Neutrophil (primary cell): ENCODE measurements around the gene PCGF3.

Source experiments
- H3K27ac ChIP-seq: fragments of 200-600 bp; sonication (generic); 2 replicates; pipeline ENCODE4 v1.5.1; 2016; ENCODE audit warnings: mild to moderate bottlenecking, moderate library complexity
- H3K27me3 ChIP-seq: fragments of 200-600 bp; sonication (generic); 2 replicates; pipeline ENCODE4 v1.6.0; 2016; ENCODE audit warnings: mild to moderate bottlenecking
- H3K36me3 ChIP-seq: fragments of 200-600 bp; sonication (generic); 2 replicates; pipeline ENCODE4 v1.5.1; 2017
- H3K4me1 ChIP-seq, 2 experiments: fragments of 200-600 bp in 1 of 2; sonication (generic) in 1 of 2; 1 replicate in 1 of 2; 2 replicates in 1 of 2; pipeline versions ENCODE4 v1.5.1 to v1.6.1; 2013 to 2016; ENCODE audit warnings: low read depth in 1 of 2, low read length in 1 of 2, mild to moderate bottlenecking in 1 of 2, moderate library complexity in 1 of 2; ENCODE audit not compliant: control insufficient read depth in 1 of 2, insufficient read depth in 1 of 2
- H3K4me3 ChIP-seq, 2 experiments: fragments of 200-600 bp in 1 of 2; sonication (generic) in 1 of 2; 1 replicate in 1 of 2; 2 replicates in 1 of 2; pipeline ENCODE4 v1.5.1; 2013 to 2016; ENCODE audit warnings: low read depth in 1 of 2, low read length in 1 of 2, mild to moderate bottlenecking in 1 of 2, moderate library complexity in 1 of 2
- H3K9me3 ChIP-seq: fragments of 200-600 bp; sonication (generic); 2 replicates; pipeline ENCODE4 v1.5.1; 2016
- CTCF ChIP-seq: fragments of 200-600 bp; sonication (generic); IDR thresholded peaks from 2 replicates; pipeline ENCODE4 v1.5.1; 2016; ENCODE audit warnings: antibody characterized with exemption

PCGF3 gene

GRCh38 chr4:760616-761015 is 55.0 kb downstream of the PCGF3 start:
- no peak overlapping the region for H3K27ac ChIP-seq
- H3K27me3 ChIP-seq: no peaks in the 10 kb centered on the region
- H3K4me1 ChIP-seq: no peaks in the 10 kb centered on the region
- no peak overlapping the region for H3K4me3 ChIP-seq
- H3K36me3 ChIP-seq: peaks cover 61% of the 10 kb centered on the region
- no peak for TF ChIP-seq CTCF
- H3K9me3 ChIP-seq: no peaks in the 10 kb centered on the region

- TF ChIP-seq CTCF: no peak
- Histone ChIP-seq H3K4me3 (no peak overlapping the region), H3K36me3 (peaks cover 66% of the 10 kb centered on the region)
These were observed 55.5 kb downstream of the PCGF3 start for GRCh38 chr4:761086-761485.

GRCh38 chr4:761739-762138 is 56.1 kb downstream of the PCGF3 start:
- no peak for TF ChIP-seq CTCF
- peaks cover 70% of the 10 kb centered on the region for H3K36me3 ChIP-seq
- no peaks in the 10 kb centered on the region for H3K4me1 ChIP-seq
- no peaks in the 10 kb centered on the region for H3K9me3 ChIP-seq
- no peak overlapping the region for H3K27ac ChIP-seq
- no peak overlapping the region for H3K4me3 ChIP-seq
- H3K27me3 ChIP-seq: no peaks in the 10 kb centered on the region

More at GRCh38 chr4:761086-761485, 55.5 kb downstream of the PCGF3 start:
- no peaks in the 10 kb centered on the region for H3K4me1 ChIP-seq
- H3K9me3 ChIP-seq: no peaks in the 10 kb centered on the region
- H3K27me3 ChIP-seq: no peaks in the 10 kb centered on the region
- H3K27ac ChIP-seq: no peak overlapping the region

- TF ChIP-seq CTCF: no peak
- Histone ChIP-seq H3K9me3 (no peaks in the 10 kb centered on the region), H3K27ac (no peak overlapping the region), H3K4me1 (no peaks in the 10 kb centered on the region), H3K27me3 (no peaks in the 10 kb centered on the region), H3K4me3 (no peak overlapping the region), H3K36me3 (peaks cover 72% of the 10 kb centered on the region)
These were observed 56.9 kb downstream of the PCGF3 start for GRCh38 chr4:762211-763190.

GRCh38 chr4:763191-763810 is 57.7 kb downstream of the PCGF3 start:
- TF ChIP-seq CTCF: no peak
- Histone ChIP-seq H3K4me1 (no peaks in the 10 kb centered on the region), H3K9me3 (no peaks in the 10 kb centered on the region), H3K36me3 (peaks cover 80% of the 10 kb centered on the region), H3K27ac (no peak overlapping the region), H3K4me3 (no peak overlapping the region), H3K27me3 (no peaks in the 10 kb centered on the region)
